GM19025 (cell line): ENCODE results near the gene CCDC71.

ENCODE experiments used
- ATAC-seq: cut with Tn5 transposase; IDR thresholded peaks from one replicate; pipeline ENCODE4 v1.9.1; 2021; ENCODE audit warnings: mild to moderate bottlenecking, low read depth, moderate library complexity; ENCODE audit not compliant: unreplicated experiment

Gene CCDC71

DNA sequence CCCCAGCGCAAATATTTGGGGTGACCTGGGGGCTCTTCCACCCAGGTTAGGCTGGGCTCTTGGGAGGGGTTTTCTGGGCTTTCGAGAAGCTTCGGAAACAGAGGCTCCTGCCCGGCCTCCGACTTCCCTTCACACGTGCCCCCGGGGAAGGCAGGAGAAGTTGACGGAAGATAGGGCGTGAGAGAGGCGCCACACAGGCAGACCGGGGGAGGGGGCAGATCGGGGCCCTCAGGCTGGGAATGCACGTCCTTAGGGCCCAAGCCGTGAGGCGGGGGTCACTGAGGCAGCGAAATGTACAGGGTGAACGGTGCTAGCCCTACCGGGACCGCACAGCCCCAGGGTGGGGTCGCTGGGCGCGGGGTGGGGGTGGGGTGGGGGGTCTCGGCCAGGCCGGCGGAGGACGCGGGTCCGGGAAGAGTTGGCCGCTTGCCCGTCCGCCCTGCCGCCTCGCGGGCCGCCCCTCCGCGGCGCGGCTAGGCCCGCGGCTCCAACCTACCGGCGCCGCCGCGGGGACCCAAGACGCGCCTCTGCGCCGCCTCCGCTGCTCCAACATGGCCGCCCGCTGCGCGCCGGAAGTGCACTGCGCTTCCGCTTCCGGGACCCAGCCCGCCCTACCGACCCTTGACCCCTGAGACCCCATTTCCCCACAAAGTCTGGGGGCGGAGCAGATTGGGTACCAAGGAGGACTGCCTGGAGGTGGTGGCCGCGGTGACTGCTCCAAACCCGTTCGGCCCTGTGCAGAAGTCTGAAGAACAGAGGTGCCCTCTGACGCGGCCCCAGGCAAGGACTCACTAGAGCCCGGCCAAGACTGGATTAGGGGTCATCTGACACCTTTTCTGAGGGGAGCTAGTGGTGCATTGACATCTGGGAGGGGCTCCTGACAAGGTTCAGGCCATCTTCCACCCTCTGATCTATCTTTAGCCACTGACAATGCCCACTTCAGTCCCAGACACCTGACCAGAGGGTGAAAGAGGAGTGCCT is at the start of gene CCDC71:
TSS of gene CCDC71 (minus strand) at position 561 of the 981 bp plus-strand sequence. CDS start 2,123 bp downstream, outside the sequence.
- peak; percentile 69 for ATAC-seq

DNA sequence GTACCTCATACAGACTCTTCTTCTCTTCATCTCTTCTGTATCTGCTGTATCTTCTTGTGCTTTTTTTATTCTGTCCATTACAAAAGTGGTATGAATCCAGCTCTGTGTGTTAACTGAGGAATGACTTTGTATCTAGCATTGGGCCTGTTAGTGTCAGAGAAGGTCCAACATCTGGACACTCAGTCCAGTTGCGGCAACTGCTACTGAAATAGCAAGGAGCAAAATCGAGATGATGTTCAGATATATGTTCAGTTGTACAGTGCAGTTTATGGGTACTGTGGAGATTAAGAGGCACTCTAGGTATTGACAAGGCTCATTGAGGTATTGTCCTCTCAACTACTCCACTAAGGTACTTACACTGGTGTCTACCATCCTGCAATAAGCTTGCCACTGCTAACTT is 47.9 kb upstream of the CCDC71 start:
- no peak for ATAC-seq

DNA sequence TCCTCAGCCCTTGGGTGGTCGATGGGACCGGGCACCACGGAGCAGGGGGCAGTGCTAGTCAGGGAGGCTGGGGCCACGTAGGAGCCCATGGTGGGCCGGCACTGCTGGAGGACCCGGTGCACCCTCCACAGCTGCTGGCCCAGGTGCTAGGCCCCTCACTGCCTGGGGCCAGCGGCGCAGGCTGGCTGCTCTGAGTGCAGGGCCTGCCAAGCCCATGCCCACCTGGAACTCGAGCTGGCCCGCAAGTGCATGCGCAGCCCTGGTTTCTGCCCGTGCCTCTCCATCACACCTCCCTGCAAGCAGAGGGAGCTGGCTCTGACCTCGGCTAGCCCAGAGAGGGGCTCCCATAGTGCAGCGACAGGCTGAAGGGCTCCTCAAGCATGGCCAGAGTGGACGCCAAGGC is 47.4 kb upstream of the CCDC71 start:
- no peak for ATAC-seq

DNA sequence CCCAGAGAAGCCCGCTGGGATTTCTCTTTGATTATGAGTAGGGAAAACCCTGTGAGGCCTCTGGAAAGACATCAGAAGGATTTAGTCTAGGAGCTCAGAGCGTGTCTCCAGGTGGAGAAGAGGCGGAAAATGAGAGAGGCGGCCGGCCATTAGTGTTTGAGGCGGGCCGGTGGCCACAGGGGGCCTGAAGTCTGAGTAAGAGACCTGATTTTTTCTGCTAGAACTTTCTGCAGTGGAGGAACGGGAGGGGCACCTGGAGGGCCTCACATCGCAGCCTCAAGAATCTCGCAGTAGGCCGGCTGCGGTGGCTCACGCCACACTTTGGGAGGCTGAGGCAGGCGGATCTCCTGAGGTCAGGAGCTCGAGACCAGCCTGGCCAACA is 33.8 kb upstream of the CCDC71 start:
- ATAC-seq: no peak

DNA sequence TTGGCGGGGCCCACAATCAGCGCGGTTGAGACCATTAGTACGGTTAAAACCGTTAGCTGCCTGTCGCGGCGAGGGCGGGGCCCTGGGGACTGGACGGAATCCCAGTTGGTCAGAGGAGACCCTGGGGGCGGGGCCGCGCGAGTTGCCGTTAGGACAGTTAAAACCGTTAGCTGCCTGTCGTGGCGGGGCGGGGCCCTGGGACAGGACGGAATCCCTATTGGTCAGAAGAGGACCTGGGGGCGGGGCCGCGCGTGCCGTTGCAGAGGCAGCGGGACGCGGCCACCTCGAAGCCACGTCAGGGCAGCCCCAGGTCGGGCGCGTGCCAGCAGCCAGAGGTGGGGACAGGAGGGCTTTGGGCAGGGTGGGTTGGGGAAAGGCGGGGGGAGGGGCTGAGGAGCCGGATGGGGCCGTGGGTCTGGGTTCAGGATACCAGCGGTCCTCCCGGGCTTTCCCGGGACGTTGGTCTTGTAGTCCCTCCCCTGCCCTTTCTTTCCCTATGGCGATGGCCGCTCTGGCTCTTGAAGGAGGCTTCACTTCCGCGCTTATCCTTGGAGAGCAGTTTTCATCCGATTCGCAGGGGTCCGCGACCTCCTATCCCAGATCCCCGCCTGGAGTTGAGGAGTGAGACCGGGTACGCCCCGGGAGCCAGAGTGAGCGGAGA is 33.2 kb upstream of the CCDC71 start:
- no peak for ATAC-seq

DNA sequence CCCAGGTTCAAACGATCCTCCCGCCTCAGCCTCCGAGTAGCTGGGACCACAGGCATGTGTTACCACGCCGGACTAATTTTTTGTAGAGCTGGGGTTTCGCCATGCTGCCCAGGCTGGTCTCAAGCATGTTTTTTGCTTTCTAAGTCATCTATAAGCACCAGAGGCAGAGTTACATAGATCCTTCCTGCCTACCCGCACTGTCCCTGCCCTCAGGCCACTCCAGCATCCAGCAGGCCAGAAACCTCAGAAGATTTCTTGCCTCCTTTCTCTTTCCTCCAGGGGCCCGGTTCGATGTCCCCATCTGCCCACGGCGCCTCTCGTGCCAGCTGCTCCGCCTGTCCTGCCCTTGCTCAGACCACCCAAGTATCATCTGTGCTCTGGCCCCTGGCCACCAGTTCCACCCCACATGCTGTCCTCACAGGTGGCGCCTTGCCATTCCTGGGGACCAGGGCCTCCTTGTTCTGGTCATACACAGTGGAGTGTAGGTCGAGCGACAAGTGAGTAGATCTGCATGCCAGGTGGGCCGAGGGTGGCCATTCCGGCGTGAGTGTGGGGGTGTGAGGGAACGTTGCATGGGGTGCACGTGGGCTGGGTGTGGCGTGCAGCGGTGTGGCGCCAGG is 32.6 kb upstream of the CCDC71 start:
- no peak for ATAC-seq

DNA sequence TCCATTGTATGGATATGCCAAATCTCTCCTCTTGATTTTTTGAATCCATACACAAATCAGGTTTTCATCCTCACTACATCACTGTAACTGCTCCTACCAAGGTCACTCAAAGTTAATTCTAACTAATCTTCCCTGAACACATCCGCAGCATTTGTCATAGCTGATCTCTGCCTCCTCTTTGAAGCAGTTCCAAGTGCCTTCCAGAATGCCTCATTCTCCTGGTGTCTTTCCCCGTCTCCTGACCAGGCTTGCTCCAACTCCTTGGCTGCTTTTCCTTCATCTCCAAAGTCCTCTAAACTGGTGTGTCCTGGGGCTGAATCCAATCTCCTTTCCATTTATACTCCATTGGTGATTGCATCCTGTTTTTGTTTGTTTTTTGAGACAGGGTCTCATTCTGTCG is 32.0 kb upstream of the CCDC71 start:
- no peak for ATAC-seq

DNA sequence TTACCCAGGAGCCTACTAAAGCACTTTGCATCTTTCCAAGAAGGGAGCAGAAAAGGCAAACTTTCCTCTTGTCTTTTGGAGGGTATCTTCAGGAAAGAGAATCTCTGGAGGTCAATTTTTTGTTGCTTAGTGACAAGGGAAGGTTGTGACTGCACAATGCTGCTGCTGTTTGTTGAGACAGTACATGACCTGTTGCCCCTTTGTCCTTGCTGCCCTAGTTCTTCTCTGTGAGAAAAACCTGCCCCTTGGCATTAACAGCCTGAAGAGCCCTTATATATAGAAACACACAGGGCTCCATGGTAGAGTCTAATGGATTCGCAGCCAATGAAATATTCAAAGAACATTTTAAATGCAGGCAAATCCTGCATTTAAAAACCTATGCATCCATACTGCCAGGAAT is 25.6 kb upstream of the CCDC71 start:
- no peak for ATAC-seq

DNA sequence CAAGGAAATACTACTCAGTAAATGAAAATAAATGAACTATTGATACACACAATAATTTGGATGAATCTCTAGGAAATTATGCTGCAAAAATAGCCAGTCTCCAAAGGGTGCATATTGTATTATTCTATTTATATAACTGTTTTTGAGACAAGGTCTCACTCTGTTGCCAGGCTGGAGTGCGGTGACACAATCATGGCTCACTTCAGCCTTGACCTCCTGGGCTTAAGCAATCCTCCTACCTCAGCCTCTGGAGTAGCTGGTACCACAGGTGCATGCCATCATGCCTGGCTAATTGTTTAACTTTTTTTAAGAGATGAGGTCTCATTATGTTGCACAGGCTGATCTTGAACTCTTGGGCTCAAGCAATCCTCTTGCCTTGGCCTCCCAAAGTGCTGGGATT is 17.7 kb upstream of the CCDC71 start:
- no peak for ATAC-seq

DNA sequence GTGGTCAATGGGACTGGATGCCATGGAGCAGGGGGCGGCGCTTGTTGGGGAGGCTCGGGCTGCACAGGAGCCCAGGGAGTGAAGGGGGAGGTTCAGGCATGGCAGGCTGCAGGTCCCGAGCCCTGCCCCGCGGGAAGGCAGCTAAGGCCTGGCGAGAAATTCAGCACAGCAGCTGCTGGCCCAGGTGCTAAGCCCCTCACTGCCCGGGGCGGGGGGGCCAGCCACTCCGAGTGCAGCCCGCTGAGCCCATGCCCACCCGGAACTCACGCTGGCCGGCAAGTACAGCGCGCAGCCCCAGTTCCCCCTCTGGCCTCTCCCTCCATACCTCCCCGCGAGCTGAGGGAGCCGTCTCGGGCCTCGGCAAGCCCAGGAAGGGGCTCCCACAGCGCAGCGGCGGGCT is 16.6 kb upstream of the CCDC71 start:
- ATAC-seq: no peak

DNA sequence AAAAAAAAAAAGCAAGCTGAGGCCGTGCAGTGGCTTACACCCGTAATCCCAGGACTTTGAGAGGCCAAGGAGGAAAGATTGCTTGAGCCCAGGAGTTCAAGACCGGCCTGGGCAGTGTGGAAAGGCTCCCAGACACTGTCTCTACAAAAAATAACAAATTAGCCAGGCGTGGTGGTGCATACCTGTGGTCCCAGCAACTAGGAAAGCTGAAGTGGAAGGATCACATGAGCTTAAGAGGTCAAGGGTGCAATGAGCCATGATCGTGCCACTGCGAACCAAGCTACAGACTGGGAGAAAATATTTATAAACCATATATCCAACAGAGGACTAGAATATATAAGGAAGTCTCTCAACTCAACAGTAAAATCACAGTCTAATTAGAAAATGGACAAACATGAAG is 15.2 kb upstream of the CCDC71 start:
- ATAC-seq: no peak

DNA sequence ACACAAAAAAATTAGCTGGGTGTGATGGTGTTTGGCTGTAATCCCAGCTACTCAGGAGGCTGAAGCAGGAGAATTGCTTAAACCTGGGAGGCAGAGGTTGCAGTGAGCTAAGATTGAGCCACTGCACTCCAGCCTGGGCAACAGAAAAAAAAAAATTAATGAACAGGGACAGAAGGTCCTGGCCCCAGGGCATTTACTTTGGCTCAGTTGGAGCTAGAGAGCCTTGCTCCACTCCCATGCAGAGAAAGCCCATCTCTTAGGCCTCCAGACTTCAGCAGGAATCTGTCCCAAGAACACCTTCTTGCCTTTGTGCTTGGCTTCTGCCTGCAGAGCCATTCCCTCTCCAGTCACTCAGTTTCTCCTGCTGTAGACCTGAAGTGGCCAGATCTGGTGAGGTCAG is 14.0 kb upstream of the CCDC71 start:
- no peak for ATAC-seq

DNA sequence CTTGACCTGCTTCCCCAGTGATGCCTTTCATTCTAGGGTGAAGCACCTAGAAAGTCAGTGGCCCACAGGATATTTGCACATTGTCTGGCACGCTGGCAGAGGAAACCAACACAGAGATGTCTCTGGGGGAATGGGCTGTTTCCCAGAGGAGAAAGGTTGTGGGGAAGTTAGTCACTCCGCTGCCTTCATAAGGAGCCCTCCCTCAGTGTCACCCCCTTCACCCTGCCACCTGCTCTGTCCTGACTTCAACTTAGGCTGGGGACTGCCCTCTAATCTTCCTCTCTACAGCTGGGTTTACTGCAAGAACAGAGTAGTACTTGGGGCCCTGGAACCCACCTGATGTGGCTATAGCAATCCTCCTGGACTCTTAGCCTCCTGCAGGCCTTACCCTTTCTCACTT is 10.9 kb upstream of the CCDC71 start:
- ATAC-seq: no peak

DNA sequence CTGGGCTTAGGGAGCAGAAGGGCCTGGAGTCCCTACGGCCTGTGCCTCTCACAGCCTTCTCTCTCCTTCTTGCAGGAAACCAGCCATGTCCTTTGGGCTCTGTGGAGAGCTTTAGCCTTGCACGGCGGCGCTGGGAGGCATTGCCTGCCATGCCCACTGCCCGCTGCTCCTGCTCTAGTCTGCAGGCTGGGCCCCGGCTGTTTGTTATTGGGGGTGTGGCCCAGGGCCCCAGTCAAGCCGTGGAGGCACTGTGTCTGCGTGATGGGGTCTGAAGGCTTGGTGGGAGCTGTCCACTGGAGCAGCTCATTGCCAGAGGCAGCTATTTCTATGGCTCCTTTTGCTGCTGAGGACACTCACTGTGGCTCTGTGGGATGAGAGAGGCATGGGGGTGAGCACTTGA is 9.4 kb upstream of the CCDC71 start:
- no peak for ATAC-seq

DNA sequence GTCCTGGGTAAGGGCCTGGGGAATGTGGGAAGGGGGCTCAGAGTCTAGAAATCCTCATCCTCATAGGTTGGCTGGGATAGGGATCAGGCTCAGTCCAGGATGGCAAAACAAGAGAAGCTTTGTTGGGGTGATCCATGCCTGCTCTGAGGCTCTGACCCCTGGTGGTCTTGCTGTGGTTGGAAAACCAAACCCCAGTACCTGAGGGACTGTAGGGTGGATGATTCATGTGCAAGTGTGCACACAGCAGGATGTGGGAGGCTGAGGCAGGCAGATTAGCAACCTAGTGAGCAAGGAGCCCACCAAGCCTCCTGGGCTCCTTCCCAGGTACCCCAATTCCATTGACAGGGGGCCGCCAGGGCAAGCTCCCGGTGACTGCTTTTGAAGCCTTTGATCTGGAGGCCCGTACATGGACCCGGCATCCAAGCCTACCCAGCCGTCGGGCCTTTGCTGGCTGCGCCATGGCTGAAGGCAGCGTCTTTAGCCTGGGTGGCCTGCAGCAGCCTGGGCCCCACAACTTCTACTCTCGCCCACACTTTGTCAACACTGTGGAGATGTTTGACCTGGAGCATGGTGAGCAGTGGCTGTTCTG is 8.4 kb upstream of the CCDC71 start:
- ATAC-seq: no peak

DNA sequence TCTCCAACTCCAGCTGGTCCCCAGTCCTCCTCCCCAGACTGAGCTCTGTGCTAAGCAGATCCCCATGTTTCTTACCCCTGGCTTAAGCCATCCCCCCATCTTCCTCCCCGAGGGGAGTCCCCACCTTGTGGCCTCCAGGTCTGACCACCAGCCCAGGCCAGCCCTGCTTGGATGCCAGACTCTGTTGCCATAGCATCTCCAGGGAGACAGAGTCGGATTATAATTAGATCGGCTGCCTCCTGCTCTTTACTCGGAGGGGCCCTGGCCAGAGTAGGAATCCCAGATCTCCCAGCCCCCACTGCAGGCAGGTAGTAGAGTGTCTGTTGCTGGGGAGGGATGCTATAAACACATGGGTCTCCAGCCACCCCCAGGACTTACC is 7.7 kb upstream of the CCDC71 start:
- no peak for ATAC-seq

DNA sequence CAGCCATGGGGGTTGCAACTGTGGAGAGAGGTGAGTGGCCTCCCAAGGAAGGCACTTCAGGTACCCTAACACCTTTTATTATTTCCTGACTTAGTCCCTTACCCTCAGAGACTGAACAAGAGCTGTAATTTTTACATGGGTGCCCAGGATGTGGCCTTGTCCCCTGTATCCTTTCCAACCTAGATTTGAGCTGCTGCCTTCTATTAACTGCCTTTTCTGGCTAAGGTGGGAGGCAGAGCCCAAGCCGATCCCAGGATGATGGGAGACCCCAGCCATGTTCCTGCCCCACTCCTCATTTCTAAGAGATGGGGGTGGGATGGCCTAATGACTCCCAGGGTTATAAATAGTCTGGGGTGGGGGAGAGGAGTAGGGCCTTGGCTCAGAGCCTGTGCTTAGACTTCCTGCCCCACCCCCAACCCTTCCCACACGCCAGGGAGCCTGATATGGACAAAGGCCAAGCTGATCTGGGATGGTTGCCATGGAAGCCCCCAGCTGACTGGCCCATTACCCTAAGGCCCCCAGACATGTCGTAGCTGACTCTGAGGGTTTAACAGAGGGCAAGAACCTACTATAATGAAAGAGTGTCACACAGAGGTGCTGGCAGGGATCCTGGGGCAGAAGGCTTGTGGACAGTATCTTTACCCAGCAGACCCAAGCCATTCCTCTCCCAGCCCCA is 7.1 kb upstream of the CCDC71 start:
- ATAC-seq: no peak

DNA sequence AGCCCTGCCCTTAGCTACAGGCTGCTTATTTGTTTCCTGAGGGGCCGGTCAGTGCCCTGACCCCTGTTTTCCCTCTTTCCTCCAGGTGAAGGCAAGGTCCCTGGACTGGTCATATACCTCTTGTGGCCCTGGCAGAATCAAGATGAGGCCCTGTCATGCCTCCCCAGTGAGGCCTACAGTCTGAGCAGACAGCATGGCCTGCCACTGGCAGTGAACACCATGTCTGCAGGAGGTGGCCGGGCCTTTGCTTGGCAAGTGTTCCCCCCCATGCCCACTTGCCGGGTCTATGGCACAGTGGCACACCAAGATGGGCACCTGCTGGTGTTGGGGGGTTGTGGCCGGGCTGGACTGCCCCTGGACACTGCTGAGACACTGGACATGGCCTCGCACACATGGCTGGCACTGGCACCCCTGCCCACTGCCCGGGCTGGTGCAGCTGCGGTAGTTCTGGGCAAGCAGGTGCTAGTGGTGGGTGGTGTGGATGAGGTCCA is 6.5 kb upstream of the CCDC71 start:
- ATAC-seq: no peak

DNA sequence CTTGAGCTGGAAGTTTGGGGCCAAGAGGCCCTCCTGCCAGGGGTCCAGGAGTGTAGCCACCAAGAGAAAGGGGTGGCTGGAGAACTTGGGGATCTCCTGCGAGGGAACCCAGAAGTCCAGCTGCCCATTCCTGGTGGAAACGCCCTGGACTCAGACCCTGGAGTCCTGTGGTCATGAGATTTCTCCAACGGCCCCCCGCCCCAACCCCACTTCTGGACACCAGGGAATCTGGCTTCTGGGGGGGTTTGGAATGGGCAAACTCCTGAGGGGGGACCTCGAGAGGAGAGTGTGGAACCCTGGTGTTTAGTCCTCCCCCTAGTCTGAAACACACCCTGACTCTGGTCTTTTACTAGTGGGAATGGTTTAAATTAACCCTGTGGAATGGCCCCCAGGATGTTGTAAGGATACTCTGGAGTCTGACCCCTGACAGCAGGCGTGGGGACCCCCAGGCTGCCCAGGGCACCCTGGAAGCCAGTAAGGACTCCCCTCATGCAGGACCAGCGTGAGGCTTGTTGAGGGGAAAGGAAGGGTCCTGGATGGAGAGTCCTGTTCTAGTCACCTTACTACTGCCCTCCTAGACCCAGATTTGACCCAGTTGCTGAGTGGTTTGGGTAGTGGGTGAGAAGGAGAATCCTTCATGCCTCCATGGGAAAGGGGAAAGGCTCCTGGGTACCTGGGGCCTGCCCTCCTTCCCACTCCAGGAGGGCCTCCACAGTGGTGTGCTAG is 5.8 kb upstream of the CCDC71 start:
- ATAC-seq: no peak
